GM23338 (cell line): ENCODE measurements around the gene TSPAN4. TPM values are rescaled to one million over a fixed set of nuclear protein-coding genes. Genes with fewer than 3 reads are reported as not detected.
A peak's percentile ranks its signal among the peaks of the same experiment; 100 is the strongest.

Source experiments
- ATAC-seq: fragments of 200-7000 bp; cut with Tn5 transposase; 3 replicates; pipeline ENCODE4 v1.9.1; 2020
- DNase-seq: peaks from one replicate; pipeline ENCODE4 v3.0.0-alpha.2; 2015; ENCODE audit warnings: low spot score
- H2AFZ ChIP-seq: fragments of 200-600 bp; sonication (generic); 2 replicates; pipeline ENCODE4 v1.8.0; 2016; ENCODE audit warnings: antibody characterized with exemption, mild to moderate bottlenecking, moderate library complexity
- H3F3A ChIP-seq: fragments of 200-600 bp; sonication (generic); replicated peaks from 2 replicates; pipeline ENCODE4 v1.8.0; 2017; ENCODE audit warnings: antibody characterized with exemption, mixed run types, low read depth
- H3K27ac ChIP-seq: fragments of 200-600 bp; sonication (generic); 2 replicates; pipeline ENCODE4 v1.6.1; 2016; ENCODE audit warnings: low read depth
- H3K27me3 ChIP-seq: fragments of 200-600 bp; sonication (generic); 2 replicates; pipeline ENCODE4 v1.8.0; 2016; ENCODE audit warnings: mild to moderate bottlenecking, mixed run types, moderate library complexity; ENCODE audit not compliant: insufficient read depth
- H3K36me3 ChIP-seq: fragments of 200-600 bp; sonication (generic); 2 replicates; pipeline ENCODE4 v1.8.0; 2016; ENCODE audit warnings: mild to moderate bottlenecking; ENCODE audit not compliant: insufficient read depth
- H3K4me1 ChIP-seq: fragments of 200-600 bp; sonication (generic); 2 replicates; pipeline ENCODE4 v1.8.0; 2016; ENCODE audit warnings: mild to moderate bottlenecking, moderate library complexity; ENCODE audit not compliant: insufficient read depth
- H3K4me2 ChIP-seq: fragments of 200-600 bp; sonication (generic); 2 replicates; pipeline ENCODE4 v1.7.1; 2017; ENCODE audit warnings: mixed run types
- H3K4me3 ChIP-seq: fragments of 200-600 bp; sonication (generic); 2 replicates; pipeline ENCODE4 v1.6.1; 2016; ENCODE audit warnings: mixed run types
- H3K79me2 ChIP-seq: fragments of 200-600 bp; sonication (generic); replicated peaks from 2 replicates; pipeline ENCODE4 v1.8.0; 2017; ENCODE audit warnings: mild to moderate bottlenecking; ENCODE audit not compliant: insufficient read depth
- H3K9me2 ChIP-seq: fragments of 200-600 bp; sonication (generic); 2 replicates; pipeline ENCODE4 v1.8.0; 2017; ENCODE audit not compliant: insufficient read depth
- H4K20me1 ChIP-seq: fragments of 200-600 bp; sonication (generic); replicated peaks from 2 replicates; pipeline ENCODE4 v1.8.0; 2017; ENCODE audit warnings: mild to moderate bottlenecking; ENCODE audit not compliant: insufficient read depth
- H3K27ac Mint-ChIP-seq: 2 replicates; pipeline ENCODE4 v1.8.0; 2020; ENCODE audit warnings: inconsistent platforms, mild to moderate bottlenecking, moderate library complexity, mixed read lengths
- H3K27me3 Mint-ChIP-seq: 3 replicates; pipeline ENCODE4 v1.8.0; 2022; ENCODE audit warnings: low read depth, mild to moderate bottlenecking, moderate library complexity, mixed read lengths, inconsistent platforms; ENCODE audit not compliant: insufficient read depth, poor library complexity
- H3K36me3 Mint-ChIP-seq: 3 replicates; pipeline ENCODE4 v1.8.0; 2021; ENCODE audit warnings: low read depth, mild to moderate bottlenecking, inconsistent platforms, moderate library complexity, mixed read lengths
- H3K4me1 Mint-ChIP-seq: 3 replicates; pipeline ENCODE4 v1.8.0; 2020; ENCODE audit warnings: mild to moderate bottlenecking, inconsistent platforms, mixed read lengths
- H3K4me3 Mint-ChIP-seq: 3 replicates; pipeline ENCODE4 v1.8.0; 2021; ENCODE audit warnings: moderate library complexity, mild to moderate bottlenecking, inconsistent platforms, mixed read lengths
- H3K9me3 Mint-ChIP-seq: 3 replicates; pipeline ENCODE4 v1.8.0; 2020; ENCODE audit warnings: moderate library complexity, mild to moderate bottlenecking, inconsistent platforms, mixed read lengths
- CREB1 ChIP-seq: fragments of 250-450 bp; sonication (Bioruptor Pico); IDR thresholded peaks from 2 replicates; pipeline ENCODE4 v1.5.0; 2020; ENCODE audit warnings: low read depth, mild to moderate bottlenecking, moderate library complexity
- CTCF ChIP-seq, 2 experiments: fragments of 200-600 bp in 1 of 2; sonication (generic) in 1 of 2; conservative IDR thresholded peaks; 2 replicates each; pipeline versions ENCODE4 v1.5.1 to v1.6.1; 2016 to 2017; ENCODE audit warnings: antibody characterized with exemption in 2 of 2, low read depth in 2 of 2, mild to moderate bottlenecking in 2 of 2, moderate library complexity in 1 of 2
- EZH2 ChIP-seq: fragments of 200-600 bp; sonication (generic); IDR thresholded peaks from one replicate; pipeline ENCODE4 v1.8.0; 2017; ENCODE audit warnings: antibody characterized with exemption, mild to moderate bottlenecking, low read depth; ENCODE audit not compliant: unreplicated experiment
- EZH2phosphoT487 ChIP-seq: fragments of 200-600 bp; sonication (generic); IDR thresholded peaks from one replicate; pipeline ENCODE4 v1.8.1; 2018; ENCODE audit warnings: antibody characterized with exemption; ENCODE audit not compliant: unreplicated experiment
- JUNB ChIP-seq: IDR thresholded peaks from one replicate; pipeline ENCODE4 v1.6.1; 2016; ENCODE audit warnings: antibody characterized with exemption; ENCODE audit not compliant: unreplicated experiment
- POLR2AphosphoS5 ChIP-seq: IDR thresholded peaks from 2 replicates; pipeline ENCODE4 v1.6.1; 2016; ENCODE audit warnings: antibody characterized with exemption, low read depth
- REST ChIP-seq: IDR thresholded peaks from one replicate; pipeline ENCODE4 v1.6.1; 2018; ENCODE audit warnings: antibody characterized with exemption; ENCODE audit not compliant: unreplicated experiment
- STAT1 ChIP-seq: IDR thresholded peaks from one replicate; pipeline ENCODE4 v1.6.1; 2016; ENCODE audit warnings: antibody characterized with exemption; ENCODE audit not compliant: unreplicated experiment
- ZNF331 ChIP-seq: fragments of 250-450 bp; sonication (Bioruptor Pico); IDR thresholded peaks from 2 replicates; pipeline ENCODE4 v1.5.0; 2020; ENCODE audit warnings: low read depth, mild to moderate bottlenecking, moderate library complexity
- ZNF462 ChIP-seq: fragments of 250-450 bp; sonication (Bioruptor Pico); IDR thresholded peaks from 2 replicates; pipeline ENCODE4 v1.5.0; 2020; ENCODE audit warnings: mild to moderate bottlenecking, moderate library complexity
- polyA plus RNA-seq: library from polyadenylated mRNA; unstranded; fragments of >200 nt; fragmentation: Nextera tagmentation; extraction: Ambion mirVana; gene quantifications from 2 replicates; pipeline ENCODE4 v1.2.1, GENCODE V29; 2016
- total RNA-seq: library from RNA; depleted of rRNA; stranded (reverse); fragments of >200 nt; shearing (Covaris generic); gene quantifications from 2 replicates; pipeline ENCODE4 v1.2.3, GENCODE V29; 2014

The TSPAN4 gene
- total and polyA plus RNA-seq, 2 experiments from 2014 or later: 76.8 to 150 TPM

- TF ChIP-seq REST (no peak), ZNF331 (CRISPR knock-in tag) (no peak), EZH2 (no peak), STAT1 (no peak), JUNB (no peak), CTCF (conservative IDR thresholded peaks at IDR 0.05; ENCODE audit: low read depth in 2 of 2) (no peak), CREB1 (CRISPR knock-in tag) (no peak), EZH2phosphoT487 (no peak), POLR2AphosphoS5 (no peak)
Measured at GRCh38 chr11:877565-877964, 34.9 kb downstream of the TSPAN4 start (continued).

GRCh38 chr11:880447-880846, 37.8 kb downstream of the TSPAN4 start:
- Mint-ChIP-seq H3K36me3 (peaks cover 38% of the 10 kb centered on the region), H3K4me3 (no peak overlapping the region), H3K4me1 (peaks cover 2% of the 10 kb centered on the region; the same call in 2 of the 3 replicates), H3K27ac (no peak overlapping the region), H3K9me3 (no peaks in the 10 kb centered on the region; the same call in 2 of the 3 replicates), H3K27me3 (peaks cover 22% of the 10 kb centered on the region)
- Histone ChIP-seq H3K4me3 (no peak overlapping the region), H3K36me3 (peaks cover 4% of the 10 kb centered on the region; the same call in 1 of the 2 replicates), H3K4me1 (no peaks in the 10 kb centered on the region), H3K27me3 (no peaks in the 10 kb centered on the region), H3K27ac (no peak overlapping the region), H3K79me2 (no peaks in the 10 kb centered on the region), H3F3A (peaks cover 12% of the 10 kb centered on the region; the same call in 1 of the 2 replicates), H4K20me1 (peaks cover 13% of the 10 kb centered on the region), H3K9me2 (no peaks in the 10 kb centered on the region), H2AFZ (no peak overlapping the region), H3K4me2 (no peak overlapping the region)
- no peak for DNase-seq
- no peak for TF ChIP-seq ZNF462
- peak; percentile 17 to 43; a peak in 3 of 4 replicates for TF ChIP-seq CTCF (conservative IDR thresholded peaks at IDR 0.05; ENCODE audit: low read depth in 2 of 2)
- no peak for TF ChIP-seq ZNF331 (CRISPR knock-in tag)
- peak; percentile 36 for ATAC-seq
